Eye (tissue), 1 donor: Measurements from ENCODE around the gene HSD17B14.
A peak's percentile ranks its signal among the peaks of the same experiment; 100 is the strongest.
"Not testable (repeated sequence)": the region's sequence is repeated elsewhere in the genome, so short reads cannot be mapped to it uniquely, and the experiment has no call there.

Experiments used
- DNase-seq: peaks from one replicate; pipeline ENCODE4 v3.0.0-alpha.2; 2015

HSD17B14 gene

DNA sequence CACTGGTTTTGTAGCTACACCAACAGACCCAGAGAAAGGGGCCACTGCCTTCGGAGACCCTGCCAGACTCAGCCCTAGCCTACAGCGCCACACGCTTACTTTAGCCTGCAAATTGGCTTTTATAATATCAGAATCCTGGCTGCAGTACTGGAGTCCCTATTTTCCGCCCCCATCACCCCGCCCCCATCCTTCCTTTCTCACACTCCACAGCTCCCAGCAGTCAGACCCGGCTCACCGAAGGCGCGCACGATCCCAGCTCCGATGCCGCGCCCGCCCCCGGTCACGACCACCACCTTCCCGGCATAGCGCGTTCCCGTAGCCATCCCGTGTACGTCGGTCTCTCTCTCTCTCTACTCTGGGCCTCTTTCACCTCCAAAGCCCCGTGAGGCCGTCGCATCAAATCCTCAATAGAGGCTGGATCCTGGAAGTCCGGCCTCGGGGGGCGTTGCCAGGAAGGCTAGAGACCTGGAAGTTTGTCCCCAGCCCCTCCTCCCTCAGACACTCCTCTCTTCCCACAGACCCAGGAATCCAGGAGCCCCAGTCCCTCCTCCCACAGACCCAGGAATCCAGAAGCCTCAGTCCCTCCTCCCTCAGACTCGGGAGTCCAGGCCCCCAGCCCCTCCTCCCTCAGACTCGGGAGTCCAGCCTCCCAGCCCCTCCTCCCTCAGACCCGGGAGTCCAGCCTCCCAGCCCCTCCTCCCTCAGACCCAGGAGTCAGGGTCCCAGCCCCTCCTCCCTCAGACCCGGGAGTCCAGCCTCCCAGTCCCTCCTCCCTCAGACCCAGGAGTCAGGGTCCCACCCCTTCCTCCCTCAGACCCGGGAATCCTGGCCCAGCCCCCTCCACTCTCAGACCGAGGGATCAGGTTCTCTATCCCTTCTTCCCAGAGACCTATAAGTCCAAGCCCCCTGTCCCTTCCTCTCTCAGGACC, at the start of gene HSD17B14:
TSS of gene HSD17B14 (minus strand) at position 403 of the 929 bp plus-strand sequence. CDS start at position 323, 80 bp downstream.
- peak; percentile 83 for DNase-seq

DNA sequence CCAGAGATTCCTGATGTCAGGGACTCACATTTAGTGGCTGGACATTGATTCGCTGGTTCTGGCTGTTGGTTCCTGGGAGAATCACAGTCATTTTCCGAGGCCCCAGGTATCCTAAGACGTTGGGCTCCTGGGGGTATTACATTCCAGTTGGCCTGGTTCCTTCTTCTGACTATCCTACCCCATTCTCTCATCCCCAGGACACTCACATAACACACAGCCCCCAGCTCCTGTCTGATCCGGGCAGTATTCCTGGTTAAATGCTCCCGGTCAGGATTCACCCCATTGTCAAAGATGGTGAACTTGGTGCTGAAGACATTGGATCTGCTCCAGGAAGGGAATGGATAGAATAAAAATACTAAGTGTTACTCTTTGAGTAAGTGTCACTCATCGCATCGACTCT, 47.4 kb upstream of the HSD17B14 start:
- DNase-seq = no peak

DNA sequence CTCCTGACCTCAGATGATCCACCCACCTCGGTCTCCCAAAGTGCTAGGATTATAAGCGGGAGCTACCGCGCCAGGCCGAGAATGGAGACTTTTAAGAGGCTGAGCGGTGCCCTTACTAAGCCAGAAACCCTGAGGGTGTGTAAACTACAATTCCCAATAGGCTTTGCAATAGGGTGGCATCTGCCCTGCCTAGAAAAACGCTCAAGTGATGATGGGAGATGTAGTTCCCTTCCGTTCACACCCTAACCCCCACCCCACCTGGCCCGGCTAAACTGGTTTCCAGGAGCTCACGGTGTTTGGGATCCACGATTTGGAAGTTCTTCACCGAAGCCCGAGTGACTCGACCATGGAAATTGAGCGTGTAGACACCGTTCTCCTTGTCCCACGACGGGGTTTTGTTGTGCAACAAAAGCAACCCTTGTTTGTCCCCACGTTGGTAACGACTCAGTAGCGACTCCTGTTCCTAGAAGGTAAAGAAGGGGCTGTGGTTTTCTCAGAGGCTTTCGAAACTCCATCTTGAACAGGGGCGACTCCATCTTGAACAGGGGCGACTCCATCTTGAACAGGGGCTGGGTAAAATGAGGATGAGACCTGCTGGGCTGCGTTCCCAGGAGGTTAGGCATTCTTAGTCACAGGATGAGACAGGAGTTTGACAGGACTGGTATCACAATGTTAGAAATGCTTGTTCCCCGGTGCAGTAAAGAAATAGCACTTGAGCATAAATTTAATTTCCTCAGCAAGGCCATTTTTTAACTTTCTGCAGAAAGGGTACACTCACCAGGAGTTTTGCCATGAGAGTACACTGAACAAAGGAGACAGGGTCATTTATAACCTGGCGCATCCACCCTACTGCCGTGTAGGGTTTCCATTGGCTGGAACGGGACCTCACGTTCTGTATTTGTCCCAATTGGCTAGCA, 45.7 kb upstream of the HSD17B14 start:
- DNase-seq = peak; percentile 49

DNA sequence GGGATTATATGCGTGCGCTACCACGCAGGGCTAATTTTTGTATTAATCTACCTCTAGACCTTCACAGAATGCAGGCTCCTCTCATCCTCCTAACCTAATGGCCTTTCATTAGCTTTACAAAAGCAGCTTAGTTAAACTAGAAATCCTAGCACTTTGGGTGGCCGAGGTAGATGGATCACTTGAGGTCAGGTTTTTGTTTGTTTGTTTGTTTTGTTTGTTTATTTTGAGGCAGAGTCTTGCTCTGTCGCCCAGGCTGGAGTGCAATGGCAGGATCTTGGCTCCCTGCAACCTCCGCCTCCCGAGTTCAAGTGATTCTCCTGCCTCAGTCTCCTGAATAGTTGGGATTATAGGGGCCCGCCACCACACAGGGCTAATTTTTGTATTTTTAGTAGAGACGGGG, 43.4 kb upstream of the HSD17B14 start:
- DNase-seq = not testable (repeated sequence)

DNA sequence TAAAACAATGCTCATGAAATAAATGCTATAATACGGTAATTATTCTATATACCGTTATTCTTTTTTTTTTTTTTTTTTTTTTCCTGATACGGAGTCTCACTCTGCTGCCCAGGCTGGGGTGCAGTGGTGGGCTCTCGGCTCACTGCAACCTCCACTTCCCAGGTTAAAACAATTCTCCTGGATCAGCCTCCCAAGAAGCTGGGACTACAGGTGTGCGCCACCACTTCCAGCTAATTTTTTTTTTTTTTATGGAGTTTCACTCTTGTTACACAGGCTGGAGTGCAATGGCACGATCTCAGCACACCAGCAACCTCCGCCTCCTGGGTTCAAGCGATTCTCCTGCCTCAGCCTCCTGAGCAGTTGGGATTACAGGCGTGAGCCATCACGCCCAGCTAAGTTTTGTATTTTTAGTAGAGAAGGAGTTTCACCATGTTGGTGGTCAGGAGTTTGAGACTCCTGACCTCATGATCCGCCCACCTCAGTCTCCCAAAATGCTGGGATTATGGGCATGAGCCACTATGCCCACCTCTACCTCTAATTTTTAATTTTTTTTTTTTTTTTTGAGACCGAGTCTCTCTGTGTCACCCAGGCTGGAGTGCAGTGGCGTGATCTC, 42.8 kb upstream of the HSD17B14 start:
- no peak for DNase-seq

DNA sequence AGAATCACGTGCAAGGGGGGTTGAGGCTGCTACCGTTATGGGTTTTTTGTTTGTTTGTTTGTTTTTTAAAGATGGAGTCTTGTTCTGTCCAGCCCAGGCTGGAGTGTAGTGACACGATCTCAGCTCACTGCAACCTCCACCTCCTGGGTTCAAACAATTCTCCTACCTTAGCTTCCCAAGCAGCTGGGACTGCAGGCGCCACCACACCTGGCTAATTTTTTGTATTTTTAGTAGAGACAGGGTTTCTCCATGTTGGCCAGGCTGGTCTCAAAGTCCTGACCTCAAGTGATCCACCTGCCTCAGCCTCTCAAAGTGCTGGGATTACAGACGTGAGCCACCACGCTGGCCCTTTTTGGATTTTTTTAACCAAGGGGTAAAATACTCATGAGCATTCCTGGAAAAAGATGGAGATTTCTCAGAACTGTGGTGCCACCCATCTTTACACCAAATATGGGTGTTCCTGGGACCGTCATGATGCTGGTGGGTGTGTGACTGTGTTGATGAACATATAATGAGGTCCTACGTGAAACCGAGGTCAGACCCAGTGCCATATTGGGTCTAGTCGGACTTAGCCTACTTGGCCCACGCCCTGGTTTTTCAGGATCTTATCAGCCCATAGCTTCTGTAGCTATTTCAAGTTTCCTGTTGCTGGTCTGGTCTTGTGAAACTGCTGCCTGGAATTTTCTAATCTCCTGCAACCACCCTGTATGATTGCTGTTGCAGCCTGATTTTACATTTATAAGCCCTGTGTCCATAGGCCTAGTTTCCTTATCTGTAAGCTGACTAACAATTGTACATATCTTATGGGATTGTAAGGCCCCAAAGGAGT, 42.1 kb upstream of the HSD17B14 start:
- no peak for DNase-seq

DNA sequence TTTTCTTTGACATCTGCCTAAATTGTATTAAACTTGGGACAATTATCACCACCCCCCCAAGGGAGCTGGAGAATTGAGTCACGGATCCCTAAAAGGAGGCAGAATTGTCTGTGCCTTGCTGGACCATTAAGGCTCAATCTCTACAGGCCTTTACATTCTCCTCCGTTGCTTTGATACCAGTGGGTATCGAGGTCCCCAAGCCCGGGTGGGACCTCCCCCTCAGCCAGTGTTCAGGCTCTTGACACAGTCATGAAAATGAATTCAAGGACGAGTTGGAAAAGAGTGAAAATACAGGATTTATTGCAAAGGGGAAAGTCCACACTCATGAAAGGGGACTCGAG, 41.5 kb upstream of the HSD17B14 start:
- DNase-seq = no peak

DNA sequence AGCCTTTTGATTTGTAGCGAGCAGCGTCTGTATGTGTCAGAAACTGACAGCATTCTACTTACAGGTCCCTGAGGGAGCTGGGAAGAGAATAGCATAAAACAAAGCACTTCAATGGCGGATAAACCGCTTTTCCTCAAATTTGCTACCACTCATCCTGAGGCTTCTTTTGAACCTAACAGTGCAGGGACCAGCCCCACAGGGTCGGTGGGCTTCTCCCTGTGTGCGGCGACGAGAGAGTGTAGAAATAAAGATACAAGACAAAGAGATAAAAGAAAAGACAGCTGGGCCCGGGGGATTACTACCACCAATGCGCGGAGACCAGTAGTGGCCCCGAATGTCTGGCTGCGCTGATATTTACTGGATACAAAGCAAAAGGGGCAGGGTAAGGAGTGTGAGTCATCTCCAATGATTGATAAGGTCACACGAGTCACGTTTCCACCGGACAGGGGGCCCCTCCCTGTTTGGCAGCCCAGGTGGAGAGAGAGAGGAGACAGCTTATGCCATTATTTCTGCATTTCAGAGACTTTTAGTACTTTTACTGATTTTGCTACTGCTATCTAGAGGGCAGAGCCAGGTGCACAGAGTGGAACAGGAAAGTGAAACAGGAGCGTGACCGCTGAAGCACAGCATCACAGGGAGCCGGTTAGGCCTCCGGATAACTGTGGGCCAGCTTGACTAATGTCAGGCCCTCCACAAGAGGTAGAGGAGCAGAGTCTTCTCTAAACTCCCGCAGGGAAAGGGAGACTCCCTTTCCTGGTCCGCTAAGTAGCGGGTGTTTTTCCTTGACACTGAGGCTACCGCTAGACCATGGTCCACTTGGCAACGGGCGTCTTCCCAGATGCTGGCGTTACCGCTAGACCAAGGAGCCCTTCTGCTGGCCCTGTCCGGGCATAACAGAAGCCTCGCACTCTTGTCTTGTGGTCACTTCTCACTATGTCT, 40.0 kb upstream of the HSD17B14 start:
- not testable (repeated sequence) for DNase-seq

DNA sequence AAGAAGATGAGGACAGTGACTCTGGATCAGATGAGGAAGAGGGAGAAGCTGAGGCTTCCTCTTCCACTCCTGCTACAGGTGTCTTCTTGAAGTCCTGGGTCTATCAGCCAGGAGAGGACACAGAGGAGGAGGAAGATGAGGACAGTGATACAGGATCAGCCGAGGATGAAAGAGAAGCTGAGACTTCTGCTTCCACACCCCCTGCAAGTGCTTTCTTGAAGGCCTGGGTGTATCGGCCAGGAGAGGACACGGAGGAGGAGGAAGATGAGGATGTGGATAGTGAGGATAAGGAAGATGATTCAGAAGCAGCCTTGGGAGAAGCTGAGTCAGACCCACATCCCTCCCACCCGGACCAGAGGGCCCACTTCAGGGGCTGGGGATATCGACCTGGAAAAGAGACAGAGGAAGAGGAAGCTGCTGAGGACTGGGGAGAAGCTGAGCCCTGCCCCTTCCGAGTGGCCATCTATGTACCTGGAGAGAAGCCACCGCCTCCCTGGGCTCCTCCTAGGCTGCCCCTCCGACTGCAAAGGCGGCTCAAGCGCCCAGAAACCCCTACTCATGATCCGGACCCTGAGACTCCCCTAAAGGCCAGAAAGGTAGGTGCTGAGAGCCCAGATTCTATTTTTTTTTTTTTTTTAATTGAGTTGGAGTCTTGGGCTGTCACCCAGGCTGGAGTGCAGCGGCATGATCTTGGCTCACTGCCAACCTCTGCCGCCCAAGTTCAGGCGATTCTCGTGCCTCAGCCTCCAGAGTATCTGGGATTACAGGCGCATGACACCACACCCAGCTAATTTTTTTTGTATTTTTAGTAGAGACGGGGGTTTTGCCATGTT, 38.2 kb upstream of the HSD17B14 start:
- peak; percentile 31 for DNase-seq

DNA sequence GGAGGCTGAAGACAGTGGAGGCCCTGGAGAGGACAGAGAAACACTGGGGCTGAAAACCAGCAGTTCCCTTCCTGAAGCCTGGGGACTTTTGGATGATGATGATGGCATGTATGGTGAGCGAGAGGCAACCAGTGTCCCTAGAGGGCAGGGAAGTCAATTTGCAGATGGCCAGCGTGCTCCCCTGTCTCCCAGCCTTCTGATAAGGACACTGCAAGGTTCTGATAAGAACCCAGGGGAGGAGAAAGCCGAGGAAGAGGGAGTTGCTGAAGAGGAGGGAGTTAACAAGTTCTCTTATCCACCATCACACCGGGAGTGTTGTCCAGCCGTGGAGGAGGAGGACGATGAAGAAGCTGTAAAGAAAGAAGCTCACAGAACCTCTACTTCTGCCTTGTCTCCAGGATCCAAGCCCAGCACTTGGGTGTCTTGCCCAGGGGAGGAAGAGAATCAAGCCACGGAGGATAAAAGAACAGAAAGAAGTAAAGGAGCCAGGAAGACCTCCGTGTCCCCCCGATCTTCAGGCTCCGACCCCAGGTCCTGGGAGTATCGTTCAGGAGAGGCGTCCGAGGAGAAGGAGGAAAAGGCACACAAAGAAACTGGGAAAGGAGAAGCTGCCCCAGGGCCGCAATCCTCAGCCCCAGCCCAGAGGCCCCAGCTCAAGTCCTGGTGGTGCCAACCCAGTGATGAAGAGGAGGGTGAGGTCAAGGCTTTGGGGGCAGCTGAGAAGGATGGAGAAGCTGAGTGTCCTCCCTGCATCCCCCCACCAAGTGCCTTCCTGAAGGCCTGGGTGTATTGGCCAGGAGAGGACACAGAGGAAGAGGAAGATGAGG, 37.4 kb upstream of the HSD17B14 start:
- DNase-seq = no peak

DNA sequence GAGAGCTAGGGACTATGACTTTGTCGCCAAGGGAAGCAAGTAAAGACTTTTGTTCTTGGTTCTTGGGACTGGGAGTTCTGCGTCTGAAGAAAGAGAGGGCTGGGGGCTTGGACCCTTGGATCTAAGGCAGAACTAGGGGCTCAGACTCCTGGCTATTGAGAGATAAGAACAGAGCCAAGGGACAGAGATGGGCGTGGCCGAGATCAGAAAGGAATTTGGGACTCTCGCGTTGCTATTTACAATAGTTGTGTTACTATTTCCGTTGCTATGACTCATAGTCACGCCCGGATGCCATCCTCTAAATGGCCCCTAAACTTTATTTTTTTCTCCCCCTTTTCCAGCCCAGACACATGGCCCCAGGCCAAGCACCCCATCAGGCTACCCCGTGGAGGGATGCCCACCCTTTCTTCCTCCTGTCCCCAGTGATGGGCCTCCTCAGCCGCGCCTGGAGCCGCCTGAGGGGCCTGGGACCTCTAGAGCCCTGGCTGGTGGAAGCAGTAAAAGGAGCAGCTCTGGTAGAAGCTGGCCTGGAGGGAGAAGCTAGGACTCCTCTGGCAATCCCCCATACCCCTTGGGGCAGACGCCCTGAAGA, 36.7 kb upstream of the HSD17B14 start:
- DNase-seq = peak; percentile 93

DNA sequence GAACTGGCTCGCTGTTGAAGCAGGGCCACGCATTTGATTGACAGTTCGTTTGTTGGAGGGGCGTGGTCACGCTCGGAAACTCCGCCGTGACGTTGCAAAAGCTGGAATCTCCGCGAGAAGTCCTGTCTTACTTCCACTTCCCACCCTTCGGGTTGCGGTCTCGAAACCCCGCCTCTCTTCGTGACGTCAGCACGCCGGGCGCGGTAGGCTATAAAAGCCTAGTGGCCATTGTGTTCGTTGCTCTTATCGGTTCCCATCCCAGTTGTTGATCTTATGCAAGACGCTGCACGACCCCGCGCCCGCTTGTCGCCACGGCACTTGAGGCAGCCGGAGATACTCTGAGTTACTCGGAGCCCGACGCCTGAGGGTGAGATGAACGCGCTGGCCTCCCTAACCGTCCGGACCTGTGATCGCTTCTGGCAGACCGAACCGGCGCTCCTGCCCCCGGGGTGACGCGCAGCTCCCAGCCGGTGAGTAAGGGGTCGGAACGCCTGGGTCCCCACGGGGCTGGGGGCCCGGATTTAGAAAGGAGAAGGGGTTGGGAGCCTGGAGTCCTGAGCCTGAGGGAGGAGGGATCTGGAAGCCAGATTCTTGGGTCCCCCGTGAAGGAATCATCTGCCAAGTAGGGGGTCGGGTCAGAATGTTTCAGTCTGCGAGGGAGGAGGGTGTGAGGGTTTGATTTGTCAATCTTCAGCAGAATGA, 36.0 kb upstream of the HSD17B14 start, which contains the start of gene PPP1R15A:
TSS of gene PPP1R15A (plus strand) at position 240 of the 702 bp plus-strand sequence. CDS start 813 bp downstream, outside the sequence.
- DNase-seq = peak; percentile 100

DNA sequence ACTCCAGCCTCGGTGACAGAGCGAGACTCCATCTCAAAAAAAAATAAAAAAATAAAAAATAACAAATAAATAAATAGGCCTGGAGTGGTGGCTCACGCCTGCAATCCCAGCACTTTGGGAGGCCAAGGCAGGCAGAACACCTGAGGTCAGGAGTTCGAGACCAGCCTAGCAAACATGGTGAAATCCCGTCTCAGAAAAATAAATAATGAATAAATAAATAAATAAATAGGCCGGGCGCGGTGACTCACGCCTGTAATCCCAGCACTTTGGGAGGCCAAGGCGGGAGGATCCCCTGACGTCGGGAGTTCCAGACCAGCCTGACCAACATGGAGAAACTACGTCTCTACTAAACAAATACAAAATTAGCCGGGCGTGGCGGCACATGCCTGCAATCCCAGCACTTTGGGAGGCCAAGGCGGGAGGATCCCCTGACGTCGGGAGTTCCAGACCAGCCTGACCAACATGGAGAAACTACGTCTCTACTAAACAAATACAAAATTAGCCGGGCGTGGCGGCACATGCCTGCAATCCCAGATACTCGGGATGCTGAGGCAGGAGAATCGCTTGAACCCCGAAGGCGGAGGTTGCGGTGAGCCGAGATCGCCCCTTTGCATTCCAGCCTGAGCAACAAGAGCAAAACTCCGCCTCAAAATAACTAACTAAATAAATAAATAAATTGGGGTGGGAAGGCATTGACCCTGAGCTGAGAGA, 35.3 kb upstream of the HSD17B14 start:
- DNase-seq = not testable (repeated sequence)

DNA sequence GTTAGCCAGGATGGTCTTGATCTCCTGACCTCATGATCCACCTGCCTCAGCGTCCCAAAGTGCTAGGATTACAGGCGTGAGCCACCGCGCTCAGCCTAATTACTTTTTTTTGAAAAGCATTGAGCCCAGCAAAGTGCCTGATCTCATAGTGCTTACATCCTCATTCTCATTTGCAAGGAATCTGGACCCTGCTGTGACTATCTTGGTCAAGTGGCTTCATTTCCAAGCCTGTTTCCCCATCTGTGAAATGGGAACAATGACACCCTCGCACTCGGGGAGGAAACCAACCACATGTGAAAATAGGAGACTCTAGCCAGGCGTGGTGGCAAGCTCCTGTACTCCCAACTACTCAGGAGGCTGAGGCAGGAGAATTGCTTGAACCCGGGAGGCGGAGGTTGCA, 33.8 kb upstream of the HSD17B14 start:
- no peak for DNase-seq

DNA sequence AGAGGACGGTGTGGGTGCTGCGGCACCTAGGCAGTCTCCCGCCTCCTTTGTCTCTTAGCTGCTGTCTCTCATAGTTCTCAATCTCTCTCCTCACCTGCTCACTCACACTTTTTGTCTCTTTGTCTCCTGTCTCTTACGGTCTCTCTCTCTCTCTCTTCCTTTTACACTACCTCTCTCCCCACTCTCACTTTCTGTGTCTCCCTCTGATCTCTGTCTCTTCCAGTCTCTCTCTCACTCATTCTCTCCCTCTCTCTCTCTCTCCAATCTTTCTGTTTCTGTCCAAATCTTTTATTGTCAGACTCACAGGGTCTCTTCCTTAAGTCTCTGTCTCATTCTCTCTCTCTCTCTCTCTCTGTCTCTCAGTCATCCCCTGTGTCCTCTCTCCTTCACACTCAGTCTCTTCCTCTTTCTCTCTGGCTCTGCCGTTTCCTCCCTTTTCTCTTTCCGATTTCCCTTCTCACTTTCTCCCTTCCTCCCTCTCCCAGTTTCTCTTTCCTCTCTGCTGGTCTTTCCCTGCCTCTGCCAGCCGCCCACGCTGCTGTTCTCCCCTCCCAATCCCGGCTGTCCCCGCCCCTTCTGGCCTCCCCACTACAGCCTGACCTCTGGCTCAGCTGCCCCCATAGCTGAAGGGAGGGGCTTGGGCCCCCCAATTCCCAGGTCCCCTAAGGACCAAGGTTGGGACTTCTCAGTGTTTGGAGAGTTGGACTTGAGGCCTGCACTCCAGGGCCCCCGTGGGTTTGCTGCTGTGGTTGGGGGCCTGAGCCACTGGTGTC, 32.0 kb upstream of the HSD17B14 start, which contains the start of gene PLEKHA4:
TSS of gene PLEKHA4 (minus strand) at position 504 of the 773 bp plus-strand sequence. CDS start 997 bp downstream, outside the sequence.
- peak; percentile 24 for DNase-seq

DNA sequence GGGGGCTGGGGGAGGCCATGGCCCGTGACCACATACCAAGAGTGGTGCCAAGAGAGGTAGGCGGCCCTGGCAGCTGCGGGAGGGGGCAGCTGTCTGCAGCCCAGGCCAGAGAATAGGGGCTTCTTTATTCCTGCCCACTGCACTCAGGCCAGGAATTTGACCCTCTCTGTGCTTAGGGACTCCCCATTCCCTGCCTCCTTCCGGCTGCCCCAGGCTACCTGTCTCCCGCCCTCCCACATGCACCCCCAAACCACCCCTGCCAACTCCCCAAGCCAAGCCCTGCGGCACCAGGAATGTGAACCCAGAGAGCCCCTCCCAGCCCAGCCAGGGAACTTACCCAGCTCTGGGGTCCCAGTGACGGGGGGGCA, 31.4 kb upstream of the HSD17B14 start:
- no peak for DNase-seq
